ENCODE results near the gene ZNF217. TPM values are rescaled to one million over a fixed set of nuclear protein-coding genes. Genes with fewer than 3 reads are reported as not detected.
"Not testable (repeated sequence)": the region's sequence is repeated elsewhere in the genome, so short reads cannot be mapped to it uniquely, and the experiment has no call there.

ZNF217 gene
- total and polyA plus RNA-seq, 9 of the 15 experiments (the other 6 are each of a cell fraction or from before 2014, with no cell fraction given) = 3.0 to 41.8 (median 16.8) TPM

- peak; percentile 32; the same call in 1 of the 2 replicates for TF ChIP-seq MGA (IDR thresholded peaks at IDR 0.05)
- TF ChIP-seq EWSR1 (IDR thresholded peaks at IDR 0.05; ENCODE audit: borderline replicate concordance, low read depth, partially characterized antibody) = peak; percentile 57
- peak in 1 of 2 experiments; percentile 24; a peak in 1 of 4 replicates for TF ChIP-seq NONO (IDR thresholded peaks at IDR 0.05; ENCODE audit: low read depth in 2 of 2, low read length in 1 of 2)
- TF ChIP-seq MYC (IDR thresholded peaks at IDR 0.05; ENCODE audit: low read depth, low read length) = peak; percentile 61
- not testable (repeated sequence) for TF ChIP-seq MYC (CRISPR knock-in tag; IDR thresholded peaks at IDR 0.05; ENCODE audit: borderline replicate concordance, low read depth)
- 0 out of 4 replicates have a peak, but pooled peaks of 1 of the 2 experiments have one; percentile 26 for TF ChIP-seq HDAC1 (IDR thresholded peaks at IDR 0.05)
- peak; percentile 65 for TF ChIP-seq EP400 (IDR thresholded peaks at IDR 0.05)
- TF ChIP-seq EP300 (IDR thresholded peaks at IDR 0.05; ENCODE audit: low read length) = 0 out of 2 replicates have a peak, but pooled peaks have one; percentile 45
- TF ChIP-seq C11orf30 (IDR thresholded peaks at IDR 0.05; ENCODE audit: low read depth) = peak; percentile 59
Observed at GRCh38 chr20:53589321-53590065, 4.1 kb downstream of the ZNF217 start (continued).
